ENCODE data around the gene CZIB.
A peak's percentile ranks its signal among the peaks of the same experiment; 100 is the strongest.
"Not testable (repeated sequence)": the region's sequence is repeated elsewhere in the genome, so short reads cannot be mapped to it uniquely, and the experiment has no call there.

Gene CZIB

GRCh38 chr1:53190210-53190611 is 30.2 kb downstream of the CZIB start:
- in situ Hi-C loops (cut with HindIII; ENCODE audit: low sequenced_read_pairs) = no loop called here
- no peak for DNase-seq (ENCODE audit: low read depth, low spot score)
- peak; percentile 19 for TF ChIP-seq CTCF (IDR thresholded peaks at IDR 0.05; ENCODE audit: low read depth, low read length)
- no peak overlapping the region for H3K4me3 ChIP-seq (ENCODE audit: low read depth, low read length)

- no peak for TF ChIP-seq CTCF (IDR thresholded peaks at IDR 0.05; ENCODE audit: low read depth, low read length)
- DNase-seq (ENCODE audit: low read depth, low spot score) = no peak
- in situ Hi-C loops (cut with HindIII; ENCODE audit: low sequenced_read_pairs) = no loop called here
- no peak overlapping the region for H3K4me3 ChIP-seq (ENCODE audit: low read depth, low read length)
Measured at GRCh38 chr1:53189061-53189460, 31.4 kb downstream of the CZIB start.

GRCh38 chr1:53188099-53188498 is 32.3 kb downstream of the CZIB start:
- TF ChIP-seq CTCF (IDR thresholded peaks at IDR 0.05; ENCODE audit: low read depth, low read length) = no peak
- no peak overlapping the region for H3K4me3 ChIP-seq (ENCODE audit: low read depth, low read length)
- in situ Hi-C loops (cut with HindIII; ENCODE audit: low sequenced_read_pairs) = no loop called here
- DNase-seq (ENCODE audit: low read depth, low spot score) = no peak

- TF ChIP-seq CTCF (IDR thresholded peaks at IDR 0.05; ENCODE audit: low read depth, low read length) = no peak
- DNase-seq (ENCODE audit: low read depth, low spot score) = no peak
- in situ Hi-C loops (cut with HindIII; ENCODE audit: low sequenced_read_pairs) = no loop called here
- no peak overlapping the region for H3K4me3 ChIP-seq (ENCODE audit: low read depth, low read length)
Measured at GRCh38 chr1:53187401-53187800, 33.0 kb downstream of the CZIB start.

- DNase-seq (ENCODE audit: low read depth, low spot score) = no peak
- no peak for TF ChIP-seq CTCF (IDR thresholded peaks at IDR 0.05; ENCODE audit: low read depth, low read length)
- in situ Hi-C loops (cut with HindIII; ENCODE audit: low sequenced_read_pairs) = no loop called here
- no peak overlapping the region for H3K4me3 ChIP-seq (ENCODE audit: low read depth, low read length)
Measured at GRCh38 chr1:53186533-53186932, 33.9 kb downstream of the CZIB start.

GRCh38 chr1:53185955-53186297 is 34.5 kb downstream of the CZIB start:
- in situ Hi-C loops (cut with HindIII; ENCODE audit: low sequenced_read_pairs); DNase-seq (ENCODE audit: low read depth, low spot score); H3K4me3 ChIP-seq (ENCODE audit: low read depth, low read length): not testable (repeated sequence)

GRCh38 chr1:53183095-53183990 is 37.1 kb downstream of the CZIB start:
- no peak for DNase-seq (ENCODE audit: low read depth, low spot score)
- no peak overlapping the region for H3K4me3 ChIP-seq (ENCODE audit: low read depth, low read length)
- in situ Hi-C loops (cut with HindIII; ENCODE audit: low sequenced_read_pairs) = no loop called here
- TF ChIP-seq CTCF (IDR thresholded peaks at IDR 0.05; ENCODE audit: low read depth, low read length) = no peak

Measured in astrocyte of the spinal cord (primary cell).